Superior temporal gyrus (tissue), 1 donor: ENCODE data around the gene SMIM43.
A peak's percentile ranks its signal among the peaks of the same experiment; 100 is the strongest.
"Not testable (repeated sequence)": the region's sequence is repeated elsewhere in the genome, so short reads cannot be mapped to it uniquely, and the experiment has no call there.

Experiments used
- DNase-seq: peaks from one replicate; pipeline ENCODE4 v3.0.0-alpha.2; 2016; ENCODE audit errors: extremely low spot score

SMIM43 gene

GRCh38 chr4:121736735-121737351 lies 28.1 kb downstream of the SMIM43 start:
- DNase-seq: peak; percentile 74

- peak; percentile 69 for DNase-seq
Measured at GRCh38 chr4:121734571-121734970, 30.4 kb downstream of the SMIM43 start.

- DNase-seq: no peak
Measured at GRCh38 chr4:121733942-121734341, 31.0 kb downstream of the SMIM43 start.

GRCh38 chr4:121729753-121730152 lies 35.2 kb downstream of the SMIM43 start:
- DNase-seq: not testable (repeated sequence)

GRCh38 chr4:121728798-121729226 lies 36.2 kb downstream of the SMIM43 start:
- no peak for DNase-seq

GRCh38 chr4:121728066-121728465 lies 36.9 kb downstream of the SMIM43 start:
- no peak for DNase-seq

GRCh38 chr4:121726642-121727268 lies 38.2 kb downstream of the SMIM43 start:
- DNase-seq: peak; percentile 78

GRCh38 chr4:121724671-121725070 lies 40.3 kb downstream of the SMIM43 start:
- DNase-seq: no peak

GRCh38 chr4:121721700-121722099 lies 43.3 kb downstream of the SMIM43 start:
- DNase-seq: no peak

GRCh38 chr4:121720109-121720508 lies 44.9 kb downstream of the SMIM43 start:
- DNase-seq: no peak

- no peak for DNase-seq
Measured at GRCh38 chr4:121717680-121718237, 47.2 kb downstream of the SMIM43 start.

- DNase-seq: no peak
Measured at GRCh38 chr4:121714548-121714947, 50.4 kb downstream of the SMIM43 start.

GRCh38 chr4:121712783-121713182 lies 52.2 kb downstream of the SMIM43 start:
- DNase-seq: no peak

GRCh38 chr4:121712001-121712651 lies 52.8 kb downstream of the SMIM43 start:
- DNase-seq: no peak

GRCh38 chr4:121711263-121712000 lies 53.5 kb downstream of the SMIM43 start:
- DNase-seq: peak; percentile 58

GRCh38 chr4:121709766-121710405 lies 55.1 kb downstream of the SMIM43 start:
- DNase-seq: no peak
